ENCODE results near the gene QSOX2. TPM values are rescaled to one million over a fixed set of nuclear protein-coding genes. Genes with fewer than 3 reads are reported as not detected.

The QSOX2 gene
- total RNA-seq, 2 donors from 2014 or later, result 4.3 to 12.2 TPM

DNA sequence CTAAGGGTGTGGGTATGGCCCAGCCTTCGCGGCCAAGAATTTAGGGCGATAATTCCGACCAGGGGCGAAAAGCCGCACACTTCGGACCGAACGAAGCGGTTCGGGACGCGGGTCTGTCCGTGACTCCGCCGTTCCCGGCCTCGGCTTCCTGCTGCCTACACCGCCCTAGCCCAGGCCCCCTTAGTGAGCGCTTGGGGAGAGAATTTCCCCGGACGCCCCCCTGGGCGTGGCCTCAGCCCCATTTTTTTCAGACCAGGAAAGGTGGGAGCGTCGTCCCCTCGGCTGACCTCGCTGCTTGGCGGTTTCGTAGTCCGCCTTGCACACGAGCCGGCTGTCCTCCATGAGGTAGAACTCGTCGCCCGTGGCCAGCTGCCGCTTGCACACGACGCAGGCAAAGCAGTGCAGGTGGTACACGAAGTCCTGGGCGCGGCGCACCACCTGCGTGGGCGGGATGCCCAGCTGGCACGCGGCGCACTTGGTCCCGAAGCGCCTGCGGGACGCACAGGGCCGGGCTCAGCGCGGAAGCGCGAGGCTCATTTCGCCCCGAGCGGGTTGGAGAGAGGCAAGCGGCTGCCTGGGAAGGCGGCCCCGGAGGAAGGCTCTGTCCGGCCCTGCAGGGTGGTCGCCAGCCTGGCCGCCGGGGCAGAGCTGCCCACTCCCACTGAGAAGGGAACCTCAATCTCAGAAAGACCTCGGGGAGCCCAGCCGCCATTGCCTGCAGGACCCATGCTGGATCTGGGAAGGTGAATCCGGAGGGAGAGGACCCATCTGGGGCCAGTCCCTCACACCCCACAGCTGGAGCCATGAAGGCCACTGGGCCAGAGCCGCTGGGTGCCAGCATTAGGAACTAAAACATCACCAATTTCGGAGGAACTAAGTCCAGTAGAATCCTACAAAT, 46.0 kb downstream of the QSOX2 start:
- Histone ChIP-seq H3K4me3 (no peak overlapping the region), H3K36me3 (no peaks in the 10 kb centered on the region), H3K27me3 (replicated peaks; ENCODE audit: insufficient read depth) (peaks cover 89% of the 10 kb centered on the region), H3K27ac (no peak overlapping the region), H3K4me1 (replicated peaks) (no peaks in the 10 kb centered on the region), H3K9me3 (no peaks in the 10 kb centered on the region)
- no peak for TF ChIP-seq POLR2A (IDR thresholded peaks at IDR 0.05)
- no peak for TF ChIP-seq POLR2AphosphoS5 (IDR thresholded peaks at IDR 0.05)
- no peak for TF ChIP-seq CTCF (IDR thresholded peaks at IDR 0.05)
- DNase-seq (ENCODE audit: low spot score), result no peak
- intact Hi-C loops (cut with DNase I), result no loop called here
- 6% methylated on average over 70 of the region's 71 CpGs for WGBS

DNA sequence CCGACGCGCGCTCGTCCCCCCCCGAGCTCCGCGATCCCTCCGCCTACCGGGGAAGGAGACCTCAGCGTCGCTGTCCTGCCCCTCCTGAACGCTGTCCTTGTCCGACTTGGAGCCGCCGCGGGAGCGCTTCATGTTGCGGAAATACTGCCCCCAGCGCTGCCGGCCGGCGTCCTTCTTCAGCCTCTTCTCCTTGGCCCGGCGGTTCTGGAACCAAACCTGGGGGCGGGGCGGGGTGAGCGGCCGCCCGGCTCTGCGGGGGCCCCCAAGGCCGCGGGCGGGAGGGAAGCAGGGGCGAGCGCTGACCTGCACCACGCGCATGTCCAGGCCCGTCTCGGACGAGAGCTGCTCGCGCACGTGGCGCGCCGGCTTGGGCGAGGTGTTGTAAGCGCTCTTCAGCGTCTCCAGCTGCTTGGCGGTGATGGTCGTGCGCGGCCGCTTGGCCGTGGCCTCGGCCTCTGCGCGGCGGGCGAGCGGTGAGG, 47.0 kb downstream of the QSOX2 start:
- TF ChIP-seq CTCF (IDR thresholded peaks at IDR 0.05) (no peak), POLR2A (IDR thresholded peaks at IDR 0.05) (no peak), POLR2AphosphoS5 (IDR thresholded peaks at IDR 0.05) (no peak)
- Histone ChIP-seq H3K27me3 (replicated peaks; ENCODE audit: insufficient read depth) (peaks cover 88% of the 10 kb centered on the region), H3K4me3 (no peak overlapping the region), H3K36me3 (no peaks in the 10 kb centered on the region), H3K9me3 (no peaks in the 10 kb centered on the region), H3K27ac (no peak overlapping the region), H3K4me1 (replicated peaks) (no peaks in the 10 kb centered on the region)
- intact Hi-C loops (cut with DNase I), result no loop called here
- DNase-seq (ENCODE audit: low spot score), result no peak
- under 1% methylated on average over 44 of the region's 62 CpGs for whole genome bisulfite sequencing

GRCh38 chr9:136197930-136198604, 47.5 kb downstream of the QSOX2 start:
- no peak for DNase-seq (ENCODE audit: low spot score)
- Histone ChIP-seq H3K36me3 (no peaks in the 10 kb centered on the region), H3K4me3 (no peak overlapping the region), H3K27ac (no peak overlapping the region), H3K4me1 (replicated peaks) (no peaks in the 10 kb centered on the region), H3K27me3 (replicated peaks; ENCODE audit: insufficient read depth) (peaks cover 89% of the 10 kb centered on the region), H3K9me3 (no peaks in the 10 kb centered on the region)
- TF ChIP-seq POLR2A (IDR thresholded peaks at IDR 0.05) (no peak), CTCF (IDR thresholded peaks at IDR 0.05) (no peak), POLR2AphosphoS5 (IDR thresholded peaks at IDR 0.05) (no peak)
- 12% methylated on average over 17 of the region's 18 CpGs for WGBS
- intact Hi-C loops (cut with DNase I), result no loop called here

GRCh38 chr9:136197084-136197875, 48.3 kb downstream of the QSOX2 start:
- WGBS, result 10% methylated on average over 30 of the region's 35 CpGs
- no peaks in the 10 kb centered on the region for H3K36me3 ChIP-seq
- no peak for DNase-seq (ENCODE audit: low spot score)
- no peak overlapping the region for H3K4me3 ChIP-seq
- intact Hi-C loops (cut with DNase I), result no loop called here
- no peaks in the 10 kb centered on the region for H3K9me3 ChIP-seq
- no peak for TF ChIP-seq POLR2AphosphoS5 (IDR thresholded peaks at IDR 0.05)
- no peak for TF ChIP-seq CTCF (IDR thresholded peaks at IDR 0.05)
- TF ChIP-seq POLR2A (IDR thresholded peaks at IDR 0.05), result no peak
- H3K27ac ChIP-seq, result no peak overlapping the region
- H3K27me3 ChIP-seq (replicated peaks; ENCODE audit: insufficient read depth), result peaks cover 90% of the 10 kb centered on the region
- H3K4me1 ChIP-seq (replicated peaks), result no peaks in the 10 kb centered on the region
